Activated naive CD8-positive, alpha-beta T cell treated with anti-CD3 and anti-CD28 coated beads for 36 hours (primary cell): ENCODE results near the gene AKR1C2. TPM values are rescaled to one million over a fixed set of nuclear protein-coding genes. Genes with fewer than 3 reads are reported as not detected.
"Not testable (repeated sequence)": the region's sequence is repeated elsewhere in the genome, so short reads cannot be mapped to it uniquely, and the experiment has no call there.

Experiments
- DNase-seq: peaks from one replicate; pipeline ENCODE4 v3.0.0; 2021
- H3K27ac Mint-ChIP-seq: one replicate; pipeline ENCODE4 v1.8.0; 2022; ENCODE audit warnings: mild to moderate bottlenecking, moderate library complexity, mixed read lengths
- H3K27me3 Mint-ChIP-seq: one replicate; pipeline ENCODE4 v1.8.0; 2022; ENCODE audit warnings: mild to moderate bottlenecking, mixed read lengths
- H3K36me3 Mint-ChIP-seq: one replicate; pipeline ENCODE4 v1.8.0; 2021; ENCODE audit warnings: mild to moderate bottlenecking, mixed read lengths
- H3K4me1 Mint-ChIP-seq: one replicate; pipeline ENCODE4 v1.8.0; 2021; ENCODE audit warnings: mixed read lengths
- H3K4me3 Mint-ChIP-seq: one replicate; pipeline ENCODE4 v1.8.0; 2022; ENCODE audit warnings: mild to moderate bottlenecking, moderate library complexity, mixed read lengths
- H3K9me3 Mint-ChIP-seq: one replicate; pipeline ENCODE4 v1.8.0; 2022; ENCODE audit warnings: mixed read lengths
- total RNA-seq, 2 experiments: library from RNA; stranded (reverse); gene quantifications; one replicate each; pipeline ENCODE4 v1.2.3, GENCODE V29; 2021

The AKR1C2 gene
- total RNA-seq, 2 experiments from 2014 or later = not detected

DNA sequence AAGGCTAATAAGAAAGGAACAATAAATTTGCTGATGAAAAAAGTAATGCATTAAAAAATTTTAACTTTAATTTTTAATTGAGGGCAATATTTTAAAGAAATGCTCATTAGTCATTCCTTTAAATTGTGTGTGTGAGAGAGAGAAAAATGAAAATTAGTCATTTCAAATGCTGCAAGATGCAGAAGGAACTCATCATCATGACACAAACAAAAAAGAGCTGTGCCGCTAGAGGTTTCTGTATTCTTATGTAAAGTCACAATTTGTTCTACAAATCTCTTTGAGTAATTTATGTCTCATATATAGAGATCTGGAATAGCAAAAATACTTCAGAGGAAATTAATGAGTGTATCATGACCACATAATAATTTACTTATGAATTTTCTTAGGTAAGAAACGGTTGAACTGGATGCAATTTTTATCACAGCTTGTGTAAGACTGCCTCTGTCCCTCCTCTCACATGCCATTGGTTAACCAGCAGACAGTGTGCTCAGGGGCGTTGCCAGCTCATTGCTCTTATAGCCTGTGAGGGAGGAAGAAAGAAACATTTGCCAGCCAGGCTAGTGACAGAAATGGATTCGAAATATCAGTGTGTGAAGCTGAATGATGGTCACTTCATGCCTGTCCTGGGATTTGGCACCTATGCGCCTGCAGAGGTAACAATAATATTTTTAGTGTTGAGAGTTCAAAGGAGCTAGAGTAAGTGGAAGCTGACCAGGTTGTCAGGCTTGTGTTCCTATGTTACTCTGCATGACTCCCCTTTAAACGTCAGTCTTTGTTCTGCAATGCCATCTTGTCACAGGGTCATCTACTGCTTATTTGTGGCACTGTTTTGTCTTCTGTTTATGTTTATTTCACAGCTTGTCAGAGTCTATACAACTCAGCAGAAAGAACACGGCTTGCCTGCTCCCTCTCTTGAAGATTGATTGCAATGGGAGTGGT, 40.5 kb downstream of the AKR1C2 start, which contains the start of gene AKR1C1:
Gene AKR1C1 (plus strand): TSS at position 540 of the 939 bp plus-strand sequence. CDS start 30 bp downstream, at position 570.
- not testable (repeated sequence) for H3K36me3 Mint-ChIP-seq, H3K27ac Mint-ChIP-seq, DNase-seq, H3K4me1 Mint-ChIP-seq, H3K4me3 Mint-ChIP-seq, H3K9me3 Mint-ChIP-seq, H3K27me3 Mint-ChIP-seq

DNA sequence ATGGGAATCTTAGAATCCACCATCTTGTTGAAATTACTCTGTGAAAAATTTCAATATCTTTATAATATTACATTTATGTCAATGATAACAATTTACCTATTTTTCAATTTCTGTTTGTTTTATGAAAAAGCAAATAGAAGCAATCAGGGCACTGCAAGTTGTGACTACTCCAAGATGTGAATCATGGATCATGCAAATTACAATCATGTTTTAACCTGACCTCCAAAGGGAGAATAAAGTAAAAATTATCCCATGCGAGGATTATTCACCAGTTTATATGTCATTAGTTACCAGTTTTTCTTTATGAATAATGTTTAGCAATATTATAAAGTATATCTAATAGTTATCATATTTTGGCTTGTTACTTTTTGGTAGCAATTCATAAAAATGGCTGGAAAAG, 41.3 kb downstream of the AKR1C2 start:
- not testable (repeated sequence) for H3K27me3 Mint-ChIP-seq, H3K4me1 Mint-ChIP-seq, H3K9me3 Mint-ChIP-seq, DNase-seq, H3K4me3 Mint-ChIP-seq, H3K36me3 Mint-ChIP-seq, H3K27ac Mint-ChIP-seq

DNA sequence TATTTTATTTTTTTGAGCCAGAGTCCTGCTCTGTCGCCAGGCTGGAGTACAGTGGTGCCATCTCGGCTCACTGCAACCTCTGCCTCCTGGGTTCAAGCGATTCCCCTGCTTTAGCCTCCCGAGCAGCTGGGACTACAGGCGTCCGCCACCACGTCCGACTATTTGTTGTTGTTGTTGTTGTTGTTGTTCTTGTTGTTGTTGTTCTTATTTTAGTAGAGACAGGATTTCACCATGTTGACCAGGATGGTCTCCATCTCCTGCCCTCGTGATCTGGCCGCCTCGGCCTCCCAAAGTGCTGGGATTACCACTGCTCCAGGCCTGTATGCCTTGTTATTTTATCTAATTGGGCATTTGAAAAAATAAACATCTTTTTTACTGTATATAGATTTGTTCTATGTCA, 42.1 kb downstream of the AKR1C2 start:
- not testable (repeated sequence) for DNase-seq, H3K36me3 Mint-ChIP-seq, H3K27me3 Mint-ChIP-seq, H3K4me1 Mint-ChIP-seq, H3K4me3 Mint-ChIP-seq, H3K27ac Mint-ChIP-seq, H3K9me3 Mint-ChIP-seq

DNA sequence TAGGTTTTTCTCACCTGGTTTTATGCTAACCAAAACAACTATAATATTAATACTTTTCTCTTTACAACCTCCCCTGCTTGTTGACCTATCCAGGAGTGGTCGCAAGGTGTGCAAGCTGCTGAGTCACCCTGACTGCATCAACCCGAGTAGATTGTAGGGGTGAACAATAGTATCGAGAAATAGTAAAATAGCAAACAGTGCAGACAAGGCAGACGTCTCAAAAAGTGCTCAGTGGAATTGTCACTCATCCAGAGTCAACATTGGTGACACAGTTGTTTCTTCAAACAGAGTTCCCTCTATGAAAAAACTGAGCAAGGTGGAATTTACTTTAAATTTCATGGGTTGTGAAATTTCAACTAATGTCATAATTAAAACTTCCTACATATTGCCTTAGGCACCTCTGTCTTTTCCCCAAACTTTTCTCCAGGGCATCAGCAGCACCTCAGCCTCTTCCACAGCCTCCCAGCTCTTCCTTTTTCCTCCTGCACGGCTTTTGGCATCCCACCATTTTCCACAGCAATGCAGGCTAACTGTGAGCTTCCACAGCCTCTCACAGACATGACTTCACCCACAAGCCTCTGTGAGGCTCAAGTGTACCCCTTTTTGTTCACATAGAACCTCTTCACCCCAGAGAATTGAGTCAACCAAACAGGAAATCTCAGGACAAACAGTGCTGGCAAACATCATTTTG, 46.6 kb downstream of the AKR1C2 start:
- H3K27ac Mint-ChIP-seq, H3K27me3 Mint-ChIP-seq, H3K36me3 Mint-ChIP-seq, H3K9me3 Mint-ChIP-seq, H3K4me1 Mint-ChIP-seq, H3K4me3 Mint-ChIP-seq, DNase-seq: not testable (repeated sequence)

DNA sequence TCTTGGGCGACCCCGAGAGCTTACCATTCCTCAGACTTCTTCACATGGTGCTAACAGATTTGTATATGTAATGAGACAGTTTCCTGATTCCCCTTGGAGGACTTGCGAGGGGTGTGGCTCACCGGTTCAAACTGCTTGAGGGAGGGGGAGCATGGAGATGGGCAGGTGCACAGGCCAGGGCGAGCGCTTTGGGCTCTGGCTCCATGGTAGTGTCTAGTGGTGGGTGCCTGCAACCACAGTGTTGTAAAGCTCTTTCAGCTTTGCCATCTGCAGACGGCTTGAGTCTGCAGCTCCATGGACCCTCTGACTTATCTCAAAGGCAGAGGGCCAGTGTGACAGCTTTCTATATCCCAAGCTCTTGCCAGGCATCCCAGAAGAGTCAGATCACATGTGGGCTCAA, 47.6 kb downstream of the AKR1C2 start:
- not testable (repeated sequence) for H3K9me3 Mint-ChIP-seq, H3K4me1 Mint-ChIP-seq, H3K27me3 Mint-ChIP-seq, H3K36me3 Mint-ChIP-seq, DNase-seq, H3K27ac Mint-ChIP-seq, H3K4me3 Mint-ChIP-seq

DNA sequence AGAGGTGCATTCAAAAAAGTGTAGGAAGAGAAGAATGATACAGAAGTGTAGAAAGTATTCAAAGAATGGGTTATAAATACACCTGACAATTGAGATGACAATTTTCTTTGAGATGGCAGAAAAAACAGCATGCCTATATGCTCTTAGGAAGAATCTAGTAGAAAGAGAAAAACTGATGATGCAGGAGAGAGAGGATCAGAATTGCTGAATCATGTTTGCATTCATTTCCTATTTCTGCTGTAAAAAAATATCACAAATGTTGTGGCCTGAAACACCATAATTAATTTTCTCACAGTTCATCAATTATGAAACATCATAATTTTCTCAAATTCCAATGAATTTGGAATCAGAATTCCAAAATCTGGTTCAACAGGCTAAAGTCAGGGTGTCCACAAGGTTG, 50.3 kb downstream of the AKR1C2 start:
- no peaks in the 10 kb centered on the region for H3K9me3 Mint-ChIP-seq
- peaks cover 2% of the 10 kb centered on the region for H3K36me3 Mint-ChIP-seq
- H3K4me3 Mint-ChIP-seq = no peak overlapping the region
- H3K4me1 Mint-ChIP-seq = no peaks in the 10 kb centered on the region
- no peak overlapping the region for H3K27ac Mint-ChIP-seq
- no peak for DNase-seq
- H3K27me3 Mint-ChIP-seq = no peaks in the 10 kb centered on the region

DNA sequence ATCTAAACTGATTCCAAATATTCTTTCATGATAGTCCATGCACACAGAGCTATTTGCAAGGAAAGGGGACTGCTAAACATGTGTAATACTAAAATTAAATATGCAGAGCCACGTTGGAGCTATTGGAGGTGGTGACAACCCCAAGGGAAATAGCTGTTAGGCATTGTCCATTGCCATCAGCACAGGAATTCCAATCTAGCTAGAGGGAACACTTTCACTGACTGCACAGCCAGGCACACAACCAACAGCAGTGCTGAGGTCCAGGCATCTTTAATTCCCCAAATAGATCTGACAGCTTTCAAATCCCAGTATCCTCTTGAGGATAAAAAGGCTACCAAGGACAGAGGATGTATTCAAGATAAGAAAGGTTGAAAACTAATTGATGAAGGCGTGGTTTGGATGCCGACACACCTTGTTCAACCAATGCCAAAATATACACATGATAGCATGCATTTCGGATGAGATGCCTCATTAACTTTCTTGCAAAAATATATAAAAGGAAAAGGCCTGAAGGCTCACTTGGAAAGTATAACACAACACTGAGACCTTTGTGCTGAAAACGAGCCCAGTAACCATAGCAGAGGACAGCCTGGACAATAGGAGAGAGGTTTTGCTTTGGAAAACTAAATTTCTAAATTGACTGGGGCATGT, 52.0 kb downstream of the AKR1C2 start:
- H3K4me3 Mint-ChIP-seq, H3K27me3 Mint-ChIP-seq, H3K27ac Mint-ChIP-seq, H3K36me3 Mint-ChIP-seq, H3K4me1 Mint-ChIP-seq, H3K9me3 Mint-ChIP-seq, DNase-seq: not testable (repeated sequence)

DNA sequence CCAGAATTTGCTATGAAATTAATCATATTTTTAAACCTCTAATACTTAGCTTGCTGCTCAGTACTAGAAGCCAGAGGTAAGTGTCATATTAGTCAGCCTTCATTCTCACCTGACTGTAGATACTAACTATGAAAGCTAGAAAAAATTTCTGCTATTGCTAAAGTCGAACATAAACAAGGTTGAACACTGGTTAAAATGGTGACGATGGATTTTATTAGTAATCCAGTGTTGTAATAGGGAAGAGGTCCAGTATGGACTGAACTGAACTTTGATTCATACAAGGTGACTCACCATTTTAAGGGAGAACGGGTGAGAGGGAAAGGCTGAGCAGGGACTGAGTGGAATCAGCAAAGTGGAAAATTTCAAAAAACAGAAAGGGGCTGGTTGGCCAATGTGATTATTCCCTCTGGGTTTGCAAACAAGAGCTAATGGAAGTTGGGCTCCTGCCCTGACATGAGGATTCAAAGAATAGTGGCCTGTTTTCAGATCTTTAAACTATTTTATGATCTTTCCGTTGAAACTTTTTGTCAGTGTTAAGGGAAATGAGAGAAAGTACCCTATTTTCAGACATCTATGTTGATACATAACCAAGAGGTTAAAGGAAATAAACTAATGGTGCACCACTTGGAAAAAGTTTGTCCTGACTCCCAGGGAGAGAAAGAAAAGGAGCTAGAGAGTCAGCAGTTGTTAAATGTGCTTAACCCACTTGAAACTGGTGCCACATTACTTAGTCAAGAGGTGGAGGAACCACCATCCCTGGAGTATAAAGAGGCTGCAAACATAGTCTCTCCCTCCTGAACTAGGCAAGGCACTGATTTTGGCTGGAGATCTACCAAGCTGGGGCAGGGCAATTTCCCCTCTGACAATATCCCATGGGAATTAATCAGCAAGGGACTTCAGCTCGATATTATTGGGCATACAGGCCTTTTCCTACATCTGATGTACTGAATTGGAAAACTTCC, 55.7 kb downstream of the AKR1C2 start:
- Mint-ChIP-seq H3K27ac (no peak overlapping the region), H3K4me3 (no peak overlapping the region), H3K4me1 (no peaks in the 10 kb centered on the region), H3K27me3 (no peaks in the 10 kb centered on the region), H3K9me3 (no peaks in the 10 kb centered on the region), H3K36me3 (peaks cover 2% of the 10 kb centered on the region)
- DNase-seq = no peak

DNA sequence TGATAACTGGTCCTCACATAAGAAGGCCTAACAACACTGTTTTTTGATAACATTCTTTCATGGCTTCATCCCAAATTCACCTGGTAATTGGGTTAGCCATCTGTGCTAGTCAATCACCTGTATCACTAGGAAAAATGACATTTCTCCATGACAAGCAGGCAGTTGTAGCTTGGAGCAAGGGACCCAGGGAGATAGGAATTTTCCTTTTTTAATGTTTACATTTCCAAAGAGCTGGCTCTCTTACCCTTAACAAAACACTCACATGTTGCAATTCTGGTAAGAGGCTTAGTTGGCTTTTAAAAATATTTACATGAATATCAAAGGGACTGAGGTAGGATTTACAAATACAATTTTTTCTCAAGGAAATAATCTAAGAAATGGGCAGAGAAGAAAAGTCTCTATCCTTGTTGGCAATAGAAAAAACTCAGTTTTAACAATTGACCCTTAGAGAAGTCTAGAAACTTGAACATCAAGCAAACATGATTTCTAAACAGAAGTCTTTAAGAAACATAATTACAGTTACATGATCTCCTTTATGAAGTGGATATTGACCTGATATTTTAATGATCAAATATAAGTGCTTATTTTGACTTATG, 56.5 kb downstream of the AKR1C2 start:
- H3K4me1 Mint-ChIP-seq = no peaks in the 10 kb centered on the region
- no peak overlapping the region for H3K27ac Mint-ChIP-seq
- no peaks in the 10 kb centered on the region for H3K27me3 Mint-ChIP-seq
- DNase-seq = no peak
- no peak overlapping the region for H3K4me3 Mint-ChIP-seq
- H3K36me3 Mint-ChIP-seq = peaks cover 2% of the 10 kb centered on the region
- no peaks in the 10 kb centered on the region for H3K9me3 Mint-ChIP-seq

DNA sequence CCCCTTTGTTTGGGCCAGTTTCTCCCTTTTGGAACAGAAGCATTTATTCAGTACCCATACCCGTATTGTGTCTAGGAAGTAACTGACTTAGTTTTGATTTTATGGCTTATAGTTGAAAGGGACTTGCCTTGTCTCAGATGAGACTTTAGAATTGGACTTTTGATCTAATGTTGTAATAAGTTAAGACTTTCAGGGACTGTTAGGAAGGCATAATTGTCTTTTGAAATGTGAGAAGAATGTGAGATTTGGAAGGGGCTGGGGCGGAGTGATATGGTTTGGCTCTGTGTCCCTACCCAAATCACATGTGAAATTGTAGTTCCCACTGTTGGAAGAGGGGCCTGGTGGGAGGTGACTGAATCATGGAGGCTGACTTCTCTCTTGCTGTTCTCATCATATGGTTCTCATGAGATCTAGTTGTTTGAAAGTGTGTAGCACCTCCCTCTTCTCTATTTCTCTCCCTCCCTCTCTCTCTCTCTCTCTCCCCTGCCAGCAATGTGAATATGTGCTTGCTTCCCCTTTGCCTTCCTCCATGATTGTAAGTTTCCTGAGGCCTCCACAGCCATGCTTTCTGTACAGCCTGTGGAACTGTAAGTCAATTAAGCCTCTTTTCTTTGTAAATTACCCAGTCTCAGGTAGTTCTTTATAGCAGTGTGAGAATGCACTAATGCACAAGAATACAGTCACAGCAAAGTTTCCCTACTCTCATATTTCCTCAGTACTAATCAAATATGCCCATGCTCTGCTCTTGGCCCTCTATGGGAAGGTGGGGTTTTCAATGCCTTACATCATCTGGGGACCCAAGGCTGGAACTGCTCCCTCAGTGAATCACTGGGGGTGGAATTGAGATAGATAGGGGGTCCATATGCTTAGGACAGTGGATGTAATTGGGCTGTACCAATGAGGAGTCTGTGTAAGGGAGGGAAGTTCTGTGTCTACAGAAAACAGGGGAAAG, 57.6 kb downstream of the AKR1C2 start:
- H3K27me3 Mint-ChIP-seq = no peaks in the 10 kb centered on the region
- DNase-seq = no peak
- no peak overlapping the region for H3K4me3 Mint-ChIP-seq
- no peaks in the 10 kb centered on the region for H3K9me3 Mint-ChIP-seq
- H3K36me3 Mint-ChIP-seq = peaks cover 2% of the 10 kb centered on the region
- no peak overlapping the region for H3K27ac Mint-ChIP-seq
- H3K4me1 Mint-ChIP-seq = no peaks in the 10 kb centered on the region

DNA sequence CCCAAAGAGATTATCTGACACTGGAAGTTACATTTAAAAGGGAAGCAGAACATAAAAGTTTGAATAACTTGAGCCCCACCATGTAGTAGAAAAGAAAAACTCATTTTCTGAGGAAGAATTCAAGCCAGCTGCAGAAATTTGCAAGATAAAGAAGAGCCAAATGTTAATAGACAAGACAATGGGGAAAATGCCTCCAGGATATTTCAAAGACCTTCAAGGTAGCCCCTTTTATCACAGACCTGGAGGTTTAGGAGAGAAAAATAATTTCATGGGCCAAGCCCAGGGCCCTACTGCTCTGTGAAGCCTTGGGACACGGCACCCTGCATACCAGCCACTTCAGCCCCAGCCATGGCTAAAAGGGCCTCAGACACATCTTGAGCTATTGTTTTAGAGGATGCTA, 58.8 kb downstream of the AKR1C2 start:
- no peak overlapping the region for H3K27ac Mint-ChIP-seq
- no peaks in the 10 kb centered on the region for H3K27me3 Mint-ChIP-seq
- H3K36me3 Mint-ChIP-seq = peaks cover under 1% of the 10 kb centered on the region
- no peak overlapping the region for H3K4me3 Mint-ChIP-seq
- DNase-seq = no peak
- H3K9me3 Mint-ChIP-seq = no peaks in the 10 kb centered on the region
- H3K4me1 Mint-ChIP-seq = no peaks in the 10 kb centered on the region

DNA sequence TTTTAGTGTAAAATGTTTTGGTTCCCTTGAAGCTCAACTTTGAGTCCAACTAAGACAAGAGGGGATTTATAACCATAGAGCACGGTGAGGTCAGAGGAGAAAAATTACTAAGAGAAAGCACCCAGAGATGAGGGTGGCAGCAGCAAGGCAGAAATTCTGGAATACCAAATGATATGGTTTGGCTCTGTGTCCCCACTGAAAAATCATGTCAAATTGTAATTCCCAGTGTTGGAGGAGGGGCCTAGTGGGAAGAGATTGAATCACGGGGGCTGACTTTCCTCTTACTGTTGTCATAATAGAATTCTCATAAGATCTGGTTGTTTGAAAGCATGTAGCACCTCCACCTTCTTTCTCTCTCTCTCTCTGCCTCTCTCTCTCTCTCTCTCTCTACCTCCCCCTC, 59.8 kb downstream of the AKR1C2 start:
- Mint-ChIP-seq H3K27me3 (no peaks in the 10 kb centered on the region), H3K9me3 (no peaks in the 10 kb centered on the region), H3K4me3 (no peak overlapping the region), H3K27ac (no peak overlapping the region), H3K4me1 (no peaks in the 10 kb centered on the region), H3K36me3 (no peaks in the 10 kb centered on the region)
- DNase-seq = no peak

DNA sequence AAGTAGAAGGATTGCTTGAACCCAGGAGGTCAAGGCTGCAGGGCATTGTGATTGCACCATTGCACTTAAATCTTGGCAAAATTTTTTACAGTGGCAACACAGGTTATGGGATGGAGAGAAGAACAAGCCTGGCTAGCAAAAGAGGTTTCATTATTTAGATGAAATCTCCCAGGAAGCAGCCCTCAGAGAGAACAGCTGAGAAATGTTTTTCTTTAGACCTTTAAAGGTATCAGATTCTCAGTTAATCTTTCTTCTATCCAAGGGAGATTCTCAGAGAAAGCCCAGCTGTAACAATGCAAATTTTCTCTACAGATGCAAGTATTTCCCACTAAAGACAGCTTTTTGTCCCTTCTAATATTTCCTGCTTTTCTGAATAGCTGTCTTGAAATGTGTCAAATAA, 60.2 kb downstream of the AKR1C2 start:
- H3K27ac Mint-ChIP-seq, H3K27me3 Mint-ChIP-seq, H3K4me1 Mint-ChIP-seq, H3K4me3 Mint-ChIP-seq, H3K9me3 Mint-ChIP-seq, H3K36me3 Mint-ChIP-seq, DNase-seq: not testable (repeated sequence)
